Measurements from ENCODE around the gene BEX3. TPM values are rescaled to one million over a fixed set of nuclear protein-coding genes. Genes with fewer than 3 reads are reported as not detected.

The BEX3 gene
- total RNA-seq, 4 donors from 2014 or later = 117 to 215 (median 167) TPM

DNA sequence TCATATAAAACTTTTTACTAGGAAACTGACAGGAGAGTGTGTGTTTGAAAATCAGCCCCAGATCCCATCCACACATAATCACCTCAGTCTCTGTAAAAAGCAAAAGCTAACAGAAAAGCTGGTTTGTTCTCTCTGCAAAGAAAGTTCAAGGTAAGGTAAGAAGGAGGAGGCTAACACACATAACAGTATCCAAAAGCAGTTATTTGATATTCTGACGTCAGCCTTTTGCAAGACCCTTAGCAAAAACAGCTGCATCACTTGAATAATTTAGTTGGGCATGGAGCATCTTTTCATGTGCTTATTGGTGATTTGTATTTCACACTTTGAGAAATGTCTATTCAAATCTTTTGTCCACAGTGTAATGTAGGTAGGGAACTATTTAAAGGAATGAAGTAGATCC is 14.5 kb upstream of the BEX3 start:
- no peaks in the 10 kb centered on the region for H3K9me3 ChIP-seq
- TF ChIP-seq, protein P1, sequence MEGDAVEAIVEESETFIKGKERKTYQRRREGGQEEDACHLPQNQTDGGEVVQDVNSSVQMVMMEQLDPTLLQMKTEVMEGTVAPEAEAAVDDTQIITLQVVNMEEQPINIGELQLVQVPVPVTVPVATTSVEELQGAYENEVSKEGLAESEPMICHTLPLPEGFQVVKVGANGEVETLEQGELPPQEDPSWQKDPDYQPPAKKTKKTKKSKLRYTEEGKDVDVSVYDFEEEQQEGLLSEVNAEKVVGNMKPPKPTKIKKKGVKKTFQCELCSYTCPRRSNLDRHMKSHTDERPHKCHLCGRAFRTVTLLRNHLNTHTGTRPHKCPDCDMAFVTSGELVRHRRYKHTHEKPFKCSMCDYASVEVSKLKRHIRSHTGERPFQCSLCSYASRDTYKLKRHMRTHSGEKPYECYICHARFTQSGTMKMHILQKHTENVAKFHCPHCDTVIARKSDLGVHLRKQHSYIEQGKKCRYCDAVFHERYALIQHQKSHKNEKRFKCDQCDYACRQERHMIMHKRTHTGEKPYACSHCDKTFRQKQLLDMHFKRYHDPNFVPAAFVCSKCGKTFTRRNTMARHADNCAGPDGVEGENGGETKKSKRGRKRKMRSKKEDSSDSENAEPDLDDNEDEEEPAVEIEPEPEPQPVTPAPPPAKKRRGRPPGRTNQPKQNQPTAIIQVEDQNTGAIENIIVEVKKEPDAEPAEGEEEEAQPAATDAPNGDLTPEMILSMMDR (IDR thresholded peaks at IDR 0.05) = no peak
- TF ChIP-seq POLR2A (IDR thresholded peaks at IDR 0.05) (no peak), POLR2AphosphoS5 (IDR thresholded peaks at IDR 0.05) (no peak), EP300 (IDR thresholded peaks at IDR 0.05) (no peak)
- 11 to 30% methylated on average over 1 of the region's 1 CpG for WGBS, 2 donors (ENCODE audit: low coverage in 1 of 2)
- H3K4me1 ChIP-seq = peaks cover 0 to 6% (median 0%) of the 10 kb centered on the region in 3 donors
- no peaks in the 10 kb centered on the region for H3K36me3 ChIP-seq
- no peak overlapping the region for H3K4me3 ChIP-seq
- no peak overlapping the region for H3K27ac ChIP-seq
- H3K27me3 ChIP-seq = no peaks in the 10 kb centered on the region
- no peak for ATAC-seq

DNA sequence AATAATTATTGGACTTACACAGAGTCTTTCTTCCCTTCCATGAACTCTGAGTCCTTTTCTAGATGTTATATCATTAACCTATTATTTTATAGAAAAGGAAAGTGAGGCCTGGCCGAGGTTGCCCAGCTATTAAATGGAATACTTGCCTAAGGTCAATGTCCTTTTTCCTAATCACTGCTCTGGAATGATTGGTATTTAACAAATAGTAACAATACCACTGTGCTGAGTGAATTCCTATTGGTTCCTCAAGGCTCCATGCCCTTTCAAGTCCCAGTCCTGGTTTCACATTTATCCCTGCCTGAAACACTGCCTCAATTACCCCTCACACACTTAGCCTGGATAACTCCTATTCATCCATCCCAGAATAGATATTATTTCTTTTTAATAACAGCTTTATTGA is 13.9 kb upstream of the BEX3 start:
- WGBS, 2 donors (ENCODE audit: low coverage in 1 of 2) = 42 to 60% methylated on average over 1 of the region's 1 CpG
- no peak for ATAC-seq
- Histone ChIP-seq H3K4me3 (no peak overlapping the region), H3K27ac (no peak overlapping the region), H3K27me3 (no peaks in the 10 kb centered on the region), H3K36me3 (no peaks in the 10 kb centered on the region), H3K4me1 (peaks cover 0 to 6% (median 0%) of the 10 kb centered on the region in 3 donors), H3K9me3 (no peaks in the 10 kb centered on the region)
- TF ChIP-seq, protein P1 (IDR thresholded peaks at IDR 0.05) = no peak
- TF ChIP-seq POLR2A (IDR thresholded peaks at IDR 0.05) = no peak
- no peak for TF ChIP-seq POLR2AphosphoS5 (IDR thresholded peaks at IDR 0.05)
- TF ChIP-seq EP300 (IDR thresholded peaks at IDR 0.05) = no peak

DNA sequence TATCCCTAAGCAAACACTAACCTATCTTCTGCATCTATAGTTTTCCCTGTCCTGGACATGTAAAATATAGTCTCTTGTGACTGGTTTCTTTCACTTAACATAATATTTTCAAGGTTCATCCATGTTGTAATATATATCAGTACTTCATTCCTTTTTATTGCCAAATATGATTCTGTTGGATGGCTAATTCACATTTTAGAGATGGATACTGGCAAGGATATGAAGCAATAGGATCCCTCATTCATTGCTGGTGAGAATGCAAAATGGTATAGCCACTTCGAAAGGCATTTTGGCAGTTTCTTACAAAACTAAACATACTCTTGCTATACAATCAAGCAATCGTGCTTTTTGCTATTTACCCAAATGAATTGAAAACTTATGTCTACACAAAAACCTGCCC is 13.3 kb upstream of the BEX3 start:
- 82 to 89% methylated on average over 2 of the region's 2 CpGs for WGBS, 2 donors (ENCODE audit: low coverage in 1 of 2)
- no peak for ATAC-seq
- Histone ChIP-seq H3K27ac (no peak overlapping the region), H3K36me3 (no peaks in the 10 kb centered on the region), H3K4me3 (no peak overlapping the region), H3K4me1 (no peaks in the 10 kb centered on the region), H3K27me3 (no peaks in the 10 kb centered on the region), H3K9me3 (no peaks in the 10 kb centered on the region)
- TF ChIP-seq, protein P1 (IDR thresholded peaks at IDR 0.05) = no peak

DNA sequence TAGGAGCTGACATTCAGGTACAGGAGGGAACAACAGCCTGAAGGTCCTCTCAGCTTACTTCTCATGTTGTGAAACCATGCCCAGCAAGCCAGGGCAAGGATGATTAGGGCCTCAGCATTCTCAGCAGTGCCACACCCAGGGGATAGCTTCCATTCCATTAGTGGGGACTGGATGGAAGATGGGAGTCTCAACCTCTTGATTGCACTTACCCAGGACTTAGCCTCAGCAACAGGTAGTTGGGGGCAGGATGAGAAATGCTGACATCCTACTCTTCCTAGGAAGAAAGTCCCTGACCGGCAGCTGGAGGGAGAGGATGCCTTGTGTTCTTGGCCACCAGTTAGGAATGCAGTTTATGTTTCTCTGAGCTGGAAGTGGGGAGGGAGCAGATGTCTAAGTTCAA is 8.8 kb upstream of the BEX3 start:
- Histone ChIP-seq H3K9me3 (no peaks in the 10 kb centered on the region), H3K36me3 (no peaks in the 10 kb centered on the region), H3K4me1 (no peaks in the 10 kb centered on the region), H3K27ac (no peak overlapping the region), H3K4me3 (no peak overlapping the region), H3K27me3 (no peaks in the 10 kb centered on the region)
- TF ChIP-seq, protein P1 (IDR thresholded peaks at IDR 0.05) = no peak
- TF ChIP-seq POLR2A (IDR thresholded peaks at IDR 0.05) = no peak
- TF ChIP-seq POLR2AphosphoS5 (IDR thresholded peaks at IDR 0.05) = no peak
- no peak for ATAC-seq
- WGBS, 2 donors (ENCODE audit: low coverage in 1 of 2) = 38% methylated on average over 1 of the region's 1 CpG; no CpG with 5 or more reads in 1 of the 2 donors

DNA sequence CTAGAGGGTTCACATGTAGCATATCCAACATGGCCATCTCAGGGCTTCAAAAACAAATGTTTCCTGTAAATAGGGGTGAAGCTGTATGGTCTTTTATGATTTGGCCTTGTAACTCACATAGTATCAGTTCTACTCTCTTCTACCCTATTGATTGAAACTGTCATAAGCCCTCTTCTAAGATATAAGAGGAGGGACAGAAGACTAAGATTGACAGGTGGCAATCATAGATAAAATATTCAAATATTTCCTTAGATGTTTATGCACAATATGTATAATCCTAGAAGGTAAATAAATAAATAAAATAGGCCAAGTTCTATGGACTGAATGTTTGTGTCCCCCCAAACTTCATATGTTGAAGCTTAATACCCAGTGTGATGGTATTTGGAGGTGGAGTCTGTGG is 6.9 kb upstream of the BEX3 start:
- no peaks in the 10 kb centered on the region for H3K9me3 ChIP-seq
- H3K4me1 ChIP-seq = no peaks in the 10 kb centered on the region
- H3K4me3 ChIP-seq = no peak overlapping the region
- no peak for ATAC-seq
- no peak for TF ChIP-seq POLR2AphosphoS5 (IDR thresholded peaks at IDR 0.05)
- no peaks in the 10 kb centered on the region for H3K27me3 ChIP-seq
- no peaks in the 10 kb centered on the region for H3K36me3 ChIP-seq
- H3K27ac ChIP-seq = no peak overlapping the region

DNA sequence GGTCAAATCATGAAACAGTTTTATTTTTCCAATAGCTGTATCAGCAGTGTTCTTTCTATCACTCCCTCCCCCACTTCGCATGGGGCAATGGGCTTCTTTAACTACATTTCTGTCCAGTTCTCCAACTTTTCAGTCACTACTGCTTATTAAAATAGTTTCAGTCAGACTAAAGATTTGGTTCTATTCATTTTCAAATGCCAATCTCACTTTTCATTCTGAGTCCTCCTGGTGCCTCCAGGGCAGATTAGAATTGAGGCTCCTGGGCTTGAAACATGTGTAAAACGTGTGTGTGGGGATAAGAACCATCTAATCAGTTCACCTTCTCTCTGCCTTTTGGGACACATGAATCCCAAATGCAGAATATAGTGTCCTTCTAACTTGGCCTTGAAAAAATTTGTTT is 3.5 kb upstream of the BEX3 start:
- Histone ChIP-seq H3K9me3 (no peaks in the 10 kb centered on the region), H3K36me3 (no peaks in the 10 kb centered on the region), H3K27ac (no peak overlapping the region), H3K4me3 (no peak overlapping the region), H3K4me1 (peaks cover 0 to 9% (median 0%) of the 10 kb centered on the region in 3 donors), H3K27me3 (no peaks in the 10 kb centered on the region)
- no peak for ATAC-seq
- WGBS, 2 donors (ENCODE audit: low coverage in 1 of 2) = 0 to 92% methylated on average over 1 to 2 of the region's 2 CpGs
- no peak for TF ChIP-seq POLR2A (IDR thresholded peaks at IDR 0.05)
- no peak for TF ChIP-seq POLR2AphosphoS5 (IDR thresholded peaks at IDR 0.05)
- TF ChIP-seq, protein P1 (IDR thresholded peaks at IDR 0.05) = no peak
- no peak for TF ChIP-seq EP300 (IDR thresholded peaks at IDR 0.05)

All from gastroesophageal sphincter (tissue), 4 donors.